Stimulated activated CD8-positive, alpha-beta memory T cell treated with anti-CD3 and anti-CD28 coated beads, Interleukin-12 subunit alpha, Interleukin-12 subunit beta, amount 100 ng/mL, for 24 hours (primary cell): ENCODE results near the gene GLIS1.

Experiments
- DNase-seq: peaks from one replicate; pipeline ENCODE4 v3.0.0-alpha.2; 2020; ENCODE audit errors: extremely low read depth

The GLIS1 gene

DNA sequence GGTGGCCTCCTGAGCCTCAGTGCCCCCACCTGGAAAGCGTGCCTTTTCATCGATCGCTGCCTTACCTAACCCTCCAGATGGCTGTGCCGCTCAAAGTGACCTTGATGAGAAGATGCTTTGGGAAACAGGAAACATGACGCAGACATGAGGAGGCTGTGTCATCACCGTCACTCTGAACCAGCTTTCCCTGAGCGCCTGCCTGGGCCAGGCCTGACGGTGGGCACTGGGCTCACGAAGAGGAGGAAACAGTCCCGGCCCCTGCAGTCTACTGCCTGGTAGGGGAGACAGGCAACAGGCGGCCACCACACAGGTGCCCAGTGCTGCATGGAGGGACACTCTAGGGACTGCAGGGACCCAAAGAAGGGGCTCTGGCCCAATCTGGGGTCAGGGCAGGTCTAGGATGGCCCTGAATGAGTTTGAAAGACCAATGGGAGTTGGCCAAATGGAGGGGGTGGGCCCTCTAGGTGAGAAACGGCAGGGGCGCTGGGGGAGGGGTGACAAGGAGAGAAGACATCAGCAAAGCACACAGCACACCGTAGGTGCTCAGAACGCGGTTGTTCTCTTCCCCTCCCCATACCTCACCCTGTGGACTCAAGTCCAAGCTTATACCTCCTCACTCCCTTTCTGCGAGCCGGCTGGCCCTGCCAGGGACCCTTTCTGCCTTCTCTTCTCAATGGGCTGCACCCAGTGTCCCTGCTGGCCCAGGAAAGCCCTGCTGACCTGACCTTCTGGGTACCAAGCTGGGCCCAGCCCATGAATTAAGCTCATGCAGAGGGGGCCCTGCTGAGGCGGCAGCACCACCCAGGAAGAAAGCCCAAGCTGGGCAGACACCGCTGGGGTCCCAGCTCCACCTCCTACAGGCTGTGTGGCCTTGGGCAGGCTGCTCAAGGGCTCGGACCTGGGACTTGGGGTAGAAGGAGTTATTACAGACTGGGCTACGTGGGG, 44.9 kb downstream of the GLIS1 start:
- no peak for DNase-seq

DNA sequence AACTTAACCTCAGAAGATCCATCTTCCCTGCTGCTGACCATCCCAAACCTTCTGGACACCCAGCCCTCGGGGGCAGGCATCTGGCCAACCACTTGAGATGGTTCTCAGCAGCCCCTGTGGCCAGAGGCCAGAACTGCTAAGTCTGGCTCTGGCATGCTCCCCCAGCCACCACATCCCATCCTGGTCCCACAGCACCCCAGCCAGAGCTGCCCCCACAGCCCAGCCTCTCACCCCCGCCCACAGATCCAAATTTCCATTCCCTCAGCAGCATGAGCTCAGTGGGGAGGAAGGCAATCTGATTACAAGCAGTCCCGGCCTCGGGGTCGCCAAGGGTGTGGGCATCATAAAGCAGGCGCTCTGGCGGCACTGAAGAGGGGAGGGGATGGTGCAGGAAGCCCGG, 45.6 kb downstream of the GLIS1 start:
- no peak for DNase-seq

DNA sequence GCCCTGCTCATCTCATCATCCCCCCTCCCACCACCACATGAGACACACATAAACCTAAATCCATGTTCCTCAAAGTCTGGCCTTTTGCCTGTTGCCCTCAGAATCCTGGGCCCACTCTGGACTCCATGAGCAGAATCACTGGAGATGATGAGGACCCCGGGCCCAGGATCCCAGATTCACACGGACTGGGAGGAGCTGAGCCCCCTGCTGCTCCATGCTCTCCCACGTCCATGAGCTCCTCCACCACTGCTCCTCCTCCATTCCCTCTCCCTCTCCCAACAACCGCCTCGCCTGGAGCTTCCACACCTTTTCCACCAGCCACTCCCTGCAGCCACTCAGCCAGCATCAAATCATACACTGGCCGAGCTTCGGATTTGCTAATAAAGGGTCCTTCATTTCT, 47.6 kb downstream of the GLIS1 start:
- no peak for DNase-seq

DNA sequence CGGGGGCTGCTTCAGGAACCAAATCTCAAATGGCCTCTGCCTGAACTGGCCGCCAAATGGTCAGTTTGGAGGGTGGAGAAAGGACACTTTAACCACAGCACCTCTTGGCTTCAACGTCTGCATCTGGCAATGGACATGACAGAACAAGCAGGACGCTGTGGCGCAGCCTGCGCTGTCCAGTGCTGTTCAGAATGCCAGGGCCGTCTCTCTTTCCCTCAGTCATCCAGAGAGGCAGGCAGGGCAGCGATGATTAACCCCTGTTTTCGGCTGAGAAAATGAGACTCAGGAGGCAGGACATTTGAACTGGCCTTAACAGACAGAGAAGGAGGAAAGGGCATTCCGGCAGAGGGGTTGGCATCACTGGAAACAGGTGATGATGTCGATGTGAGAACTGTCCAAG, 48.6 kb downstream of the GLIS1 start:
- no peak for DNase-seq

DNA sequence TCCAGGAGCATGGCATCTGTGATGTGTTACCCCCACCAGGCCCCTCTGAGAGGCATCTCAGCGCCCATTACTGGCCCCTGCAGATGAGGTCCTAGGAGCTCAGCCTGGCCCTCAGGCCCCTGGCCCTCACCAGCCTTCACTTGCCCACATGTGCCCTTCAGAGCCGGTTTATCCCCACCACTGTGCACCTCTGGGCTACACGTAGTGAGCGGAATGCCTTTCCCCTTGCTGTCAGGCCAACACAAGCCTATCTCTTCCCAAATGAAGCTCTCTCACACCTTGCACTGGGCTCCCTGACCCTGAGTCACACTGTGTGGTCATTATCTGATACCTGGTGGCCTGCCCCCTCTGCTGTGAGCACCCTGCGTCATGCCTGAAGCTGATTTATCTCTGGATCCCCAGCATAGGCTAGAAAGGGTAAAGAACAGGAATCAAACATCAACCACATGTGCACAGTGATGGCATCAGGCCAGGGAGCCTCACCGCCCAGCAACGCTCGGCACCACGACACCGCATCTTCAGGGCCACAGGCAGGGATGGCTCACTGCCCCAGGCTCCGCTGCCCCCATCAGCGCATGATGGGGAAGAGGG, 49.1 kb downstream of the GLIS1 start:
- no peak for DNase-seq

DNA sequence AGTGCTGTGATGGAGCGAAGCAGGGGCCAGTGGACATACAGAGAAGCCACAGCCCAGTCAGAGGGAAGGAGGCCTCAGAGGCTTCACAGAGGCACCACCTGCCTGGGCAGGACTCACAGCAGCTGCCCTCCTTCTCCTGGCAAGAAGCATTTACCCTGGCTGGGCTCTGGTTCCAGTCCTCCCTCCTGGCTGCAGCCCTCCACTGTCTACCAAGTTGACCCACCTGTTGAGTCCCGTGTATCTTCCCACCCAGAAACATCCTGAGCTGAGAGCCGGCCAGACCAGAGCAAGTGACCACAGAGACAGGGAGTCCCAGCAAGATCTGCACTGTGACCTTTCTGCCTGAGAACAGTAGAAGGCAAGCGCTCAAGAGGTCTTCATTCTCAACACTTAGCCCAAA, 49.7 kb downstream of the GLIS1 start:
- DNase-seq: no peak

DNA sequence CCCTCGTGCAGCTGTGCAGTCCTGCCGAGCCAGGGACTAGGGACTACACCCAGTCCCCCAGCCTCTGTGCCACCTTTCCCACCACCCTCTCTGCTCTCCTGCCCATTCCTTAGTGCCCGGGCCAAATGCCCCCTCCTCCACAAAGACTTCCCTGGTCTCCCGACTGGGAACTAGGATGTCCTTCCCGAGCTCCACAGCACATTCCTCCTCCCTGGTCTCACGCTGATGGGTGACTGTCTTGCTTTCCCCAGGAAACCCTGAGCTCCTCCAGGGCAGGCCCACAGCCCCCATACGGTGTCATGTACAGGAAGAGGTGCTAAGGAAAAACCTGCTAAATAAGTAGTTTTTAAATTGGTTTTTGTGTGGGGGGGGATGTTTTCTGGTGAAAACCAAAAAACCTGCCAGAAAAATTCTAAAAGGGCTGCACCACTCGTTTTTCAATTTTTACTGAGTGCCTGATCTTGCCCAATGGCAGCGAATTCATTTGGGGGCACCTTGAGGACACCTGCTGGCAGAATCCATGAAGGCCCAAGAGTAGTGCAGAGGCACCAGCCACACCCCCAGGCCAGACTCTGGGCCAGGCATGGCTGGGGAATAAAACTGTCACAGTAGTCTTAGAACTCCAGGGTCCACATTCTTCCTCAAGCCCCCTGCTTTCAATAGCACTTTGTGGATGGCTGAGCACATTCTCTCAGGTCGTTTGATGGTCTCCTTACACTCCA, 50.4 kb downstream of the GLIS1 start:
- no peak for DNase-seq

DNA sequence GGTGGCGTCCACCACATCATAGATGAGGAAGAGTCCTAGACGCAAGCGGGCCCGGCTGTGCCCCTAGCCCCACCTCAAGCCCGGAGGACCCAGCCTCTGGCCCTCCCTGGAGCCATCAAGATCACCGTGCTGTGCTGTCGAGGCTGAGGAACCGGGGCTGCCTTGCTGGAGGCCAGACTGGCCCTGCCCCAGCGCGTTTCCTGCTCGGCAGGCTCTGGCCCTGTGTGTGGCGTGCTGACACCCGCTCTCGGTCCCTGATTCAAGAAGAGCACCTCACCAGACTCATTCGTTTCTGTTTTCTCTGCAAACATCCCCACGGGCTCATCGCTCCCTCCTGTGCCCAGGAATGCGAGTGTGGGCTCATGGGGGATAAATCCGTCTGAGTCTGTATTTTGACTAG, 51.1 kb downstream of the GLIS1 start:
- no peak for DNase-seq

DNA sequence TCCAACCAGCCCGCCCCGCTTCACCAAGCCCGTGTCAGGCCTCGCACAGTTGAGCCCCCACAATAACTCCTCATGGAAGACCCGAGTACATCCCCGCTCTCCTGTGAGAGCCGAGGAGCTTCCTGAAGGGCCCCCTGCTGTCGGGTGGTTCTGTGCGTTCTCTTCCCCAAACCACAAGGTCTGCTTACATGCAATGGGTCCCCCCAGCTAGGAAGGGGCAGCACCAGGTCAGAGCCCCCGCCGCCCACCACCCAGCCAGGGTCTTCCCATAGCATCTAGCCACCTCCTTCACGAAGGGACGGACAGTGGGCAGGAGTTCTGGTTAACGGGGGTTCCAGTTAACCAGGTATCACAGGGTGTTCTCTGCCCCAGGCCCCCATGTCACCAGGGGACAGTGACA, 51.5 kb downstream of the GLIS1 start:
- DNase-seq: no peak

DNA sequence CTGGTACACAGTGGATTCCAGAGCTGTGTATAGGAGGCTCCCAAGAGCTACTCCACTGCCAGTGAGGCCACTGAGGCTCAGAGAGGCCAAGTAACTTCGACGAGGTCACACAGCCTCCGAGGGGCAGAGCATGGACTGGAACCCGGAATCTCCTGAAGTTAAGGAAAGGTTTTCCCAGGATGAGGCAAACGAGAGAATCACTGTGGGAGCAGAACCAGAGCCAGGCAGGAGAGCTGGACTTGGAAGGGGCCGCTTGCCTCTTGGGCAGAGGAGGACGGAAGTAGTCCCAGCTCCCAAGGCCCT, 52.0 kb downstream of the GLIS1 start:
- DNase-seq: no peak

DNA sequence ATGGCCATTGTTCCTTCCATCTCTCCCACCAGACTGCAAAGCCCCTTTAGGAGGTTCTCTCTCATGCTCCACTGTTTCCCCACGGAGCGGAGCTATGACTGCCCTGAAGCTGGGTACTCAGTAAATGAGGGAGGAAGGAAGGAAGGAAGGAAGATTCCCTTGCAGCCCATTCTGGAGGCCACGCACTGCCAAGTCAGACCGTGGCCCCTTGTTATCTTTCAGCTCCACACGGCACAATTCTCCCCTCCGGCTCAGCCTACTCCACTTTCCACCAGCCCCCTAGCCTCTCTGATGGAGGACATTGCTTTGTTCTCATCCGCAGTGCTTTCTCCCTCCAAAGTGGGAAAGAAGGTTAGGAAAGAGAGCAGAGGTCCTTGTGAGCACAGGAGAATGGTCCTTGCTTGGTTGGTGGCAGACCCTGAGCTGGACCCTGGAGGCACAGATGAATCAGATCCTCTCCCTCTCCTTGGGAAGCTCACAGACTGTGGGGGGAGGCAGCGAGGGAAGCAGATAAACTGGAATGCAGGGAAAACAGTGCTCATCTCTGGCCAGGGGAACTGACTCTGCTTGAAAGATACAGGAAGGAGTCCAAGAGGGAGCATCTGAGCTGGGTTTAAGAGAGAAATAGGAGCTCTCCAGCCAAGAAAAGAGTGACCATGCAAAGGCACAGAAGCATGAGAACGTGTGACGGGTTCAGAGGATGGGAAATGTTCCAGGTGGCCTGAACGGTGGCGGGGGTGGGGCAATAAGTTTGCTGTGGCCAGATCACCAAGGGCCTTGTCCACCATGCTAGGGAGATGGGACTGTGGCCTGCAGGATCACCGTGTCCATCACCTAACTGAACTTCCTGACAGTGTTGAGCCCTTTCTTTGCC, 52.6 kb downstream of the GLIS1 start:
- no peak for DNase-seq

DNA sequence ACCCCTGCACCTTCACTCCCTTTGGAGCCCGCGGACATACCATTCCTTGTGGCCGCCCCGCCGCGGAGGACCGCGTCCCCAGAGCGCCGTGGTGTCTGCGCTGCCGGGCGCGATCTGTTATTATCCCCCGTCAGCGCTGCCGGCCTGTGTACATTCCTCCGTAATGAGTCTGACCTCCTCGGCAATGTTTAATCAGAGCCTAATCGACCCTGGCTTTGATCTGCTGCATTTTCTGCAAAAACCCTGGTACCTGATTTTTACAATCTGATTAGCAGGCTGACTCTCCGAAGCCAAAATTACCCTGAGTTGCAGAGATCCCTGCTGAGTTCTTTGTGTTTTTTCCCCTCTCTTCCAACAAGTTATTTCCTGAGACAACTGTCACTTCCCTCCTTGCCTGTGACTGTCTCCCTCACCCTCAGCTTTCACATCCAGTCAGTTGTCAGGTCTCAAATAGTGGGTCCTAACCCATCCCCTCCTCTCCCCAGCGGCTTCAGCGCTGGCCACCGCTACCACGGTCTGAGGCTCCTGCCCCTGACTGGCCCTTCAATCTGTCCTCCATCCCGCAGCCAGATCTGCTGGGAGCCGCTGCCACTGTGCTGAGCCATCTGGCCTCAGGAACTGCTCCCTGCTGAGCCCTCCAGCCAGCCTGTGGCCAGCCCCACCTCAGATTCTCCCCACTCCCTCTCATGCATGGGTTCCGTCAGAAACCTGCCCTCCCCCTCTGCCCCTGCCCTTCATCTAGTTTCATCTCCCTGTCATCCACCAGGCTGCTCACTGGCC, 53.5 kb downstream of the GLIS1 start:
- no peak for DNase-seq

DNA sequence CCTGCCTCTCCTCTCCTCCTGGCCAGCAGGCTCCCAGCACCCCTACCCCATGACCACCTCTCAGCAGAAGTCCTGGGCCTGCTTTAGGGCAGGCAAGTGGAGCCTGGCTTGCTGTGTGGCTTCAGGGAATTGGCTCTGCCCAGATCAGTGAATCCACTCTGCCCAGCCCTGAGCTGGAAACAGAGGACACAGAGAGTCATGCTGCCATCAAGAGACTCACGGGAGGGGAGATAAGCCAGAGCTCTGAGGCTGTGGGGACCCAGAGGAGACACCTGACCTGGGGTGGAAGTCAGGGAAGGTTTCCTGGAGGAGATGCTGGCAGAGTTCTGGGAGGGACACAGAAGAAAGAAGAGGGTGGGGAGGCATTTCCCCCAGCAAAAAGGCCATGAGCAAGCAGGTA, 54.2 kb downstream of the GLIS1 start:
- no peak for DNase-seq

DNA sequence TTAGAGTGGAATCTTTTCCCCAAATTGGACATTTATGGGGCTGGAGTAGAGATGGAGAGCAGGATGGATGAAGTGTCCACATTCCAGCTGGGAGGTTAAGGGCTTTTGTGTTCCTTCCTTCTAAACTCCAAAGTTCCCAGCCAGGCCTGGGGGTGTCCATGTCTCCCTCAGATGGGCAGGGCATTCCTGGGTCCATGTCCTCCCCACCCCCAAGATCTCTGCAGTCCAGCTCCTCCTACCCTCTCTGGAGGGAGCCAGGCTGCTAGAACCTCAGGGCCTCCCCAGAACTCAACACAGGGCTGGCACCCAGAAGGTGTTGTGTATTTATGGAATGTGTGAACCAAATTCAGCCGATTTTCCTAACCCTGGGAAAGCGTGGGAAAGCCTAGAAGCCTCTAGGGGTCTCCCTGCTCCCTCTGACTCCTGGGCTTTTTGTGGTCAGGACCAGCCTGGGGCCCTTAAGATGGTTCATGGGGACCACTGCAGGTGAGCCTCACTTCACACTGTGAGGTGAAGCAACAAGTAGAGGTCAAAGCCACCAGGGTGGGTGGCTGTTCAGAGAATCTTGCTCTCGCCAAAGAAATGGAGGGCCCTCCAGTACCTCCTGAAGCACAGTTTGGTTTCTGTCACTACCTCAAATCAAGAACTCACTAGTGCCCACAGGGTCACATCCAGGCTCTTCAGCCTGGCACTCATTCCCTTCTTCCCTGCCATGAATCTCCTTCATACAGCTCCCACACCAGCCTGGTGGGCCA, 54.8 kb downstream of the GLIS1 start:
- DNase-seq: no peak

DNA sequence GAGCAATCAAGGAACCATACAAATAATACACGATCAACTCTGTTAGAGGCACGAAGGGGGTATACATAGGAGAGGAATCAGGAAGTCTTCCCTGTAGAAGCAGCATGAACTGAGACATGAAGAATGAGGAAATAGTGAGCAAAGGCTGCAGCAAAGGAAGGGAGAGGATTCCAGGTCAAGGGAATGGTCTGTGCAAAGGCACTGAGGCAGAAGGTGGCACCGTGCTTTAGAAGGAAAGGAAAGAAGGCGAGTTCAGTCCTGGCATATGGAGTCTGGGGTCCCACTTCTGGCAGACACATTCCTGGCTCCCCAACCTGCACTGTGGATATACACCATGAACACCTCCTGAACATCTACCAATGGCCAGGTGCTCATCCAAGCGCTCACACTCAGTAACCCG, 56.1 kb downstream of the GLIS1 start:
- no peak for DNase-seq

DNA sequence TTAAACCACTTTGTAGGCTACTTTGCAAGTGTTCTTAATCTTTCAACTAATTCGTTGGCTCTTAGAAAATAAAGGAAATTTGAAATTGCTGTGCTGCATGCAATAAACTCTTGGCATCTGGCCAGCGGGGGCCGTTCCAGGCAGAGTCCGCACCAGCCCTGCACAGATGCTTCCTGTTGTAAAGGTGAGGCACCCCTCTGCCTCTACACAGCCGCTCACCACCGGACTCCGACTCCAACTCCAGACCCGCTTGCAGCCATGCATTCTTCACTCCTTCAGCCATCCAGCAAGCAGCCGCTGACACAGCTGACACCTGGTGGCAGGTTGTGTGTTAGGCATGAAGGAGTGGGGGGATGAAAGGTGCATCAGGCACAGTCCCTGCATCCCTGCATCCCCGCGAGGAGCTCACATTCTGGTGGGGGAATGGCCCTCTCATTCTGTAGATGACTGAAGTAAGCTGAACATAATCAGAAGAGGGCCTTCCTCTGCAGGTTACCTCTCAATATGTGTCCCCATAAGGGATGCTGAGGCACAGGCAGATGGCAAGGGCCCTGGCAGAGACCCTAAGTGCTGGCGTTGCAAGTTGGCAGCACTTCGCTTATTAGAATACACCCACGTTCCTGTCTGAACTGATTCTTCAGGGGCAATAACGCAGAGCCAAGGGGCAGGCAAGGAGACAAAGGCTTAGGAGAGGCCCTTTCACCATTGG, 56.8 kb downstream of the GLIS1 start:
- no peak for DNase-seq

DNA sequence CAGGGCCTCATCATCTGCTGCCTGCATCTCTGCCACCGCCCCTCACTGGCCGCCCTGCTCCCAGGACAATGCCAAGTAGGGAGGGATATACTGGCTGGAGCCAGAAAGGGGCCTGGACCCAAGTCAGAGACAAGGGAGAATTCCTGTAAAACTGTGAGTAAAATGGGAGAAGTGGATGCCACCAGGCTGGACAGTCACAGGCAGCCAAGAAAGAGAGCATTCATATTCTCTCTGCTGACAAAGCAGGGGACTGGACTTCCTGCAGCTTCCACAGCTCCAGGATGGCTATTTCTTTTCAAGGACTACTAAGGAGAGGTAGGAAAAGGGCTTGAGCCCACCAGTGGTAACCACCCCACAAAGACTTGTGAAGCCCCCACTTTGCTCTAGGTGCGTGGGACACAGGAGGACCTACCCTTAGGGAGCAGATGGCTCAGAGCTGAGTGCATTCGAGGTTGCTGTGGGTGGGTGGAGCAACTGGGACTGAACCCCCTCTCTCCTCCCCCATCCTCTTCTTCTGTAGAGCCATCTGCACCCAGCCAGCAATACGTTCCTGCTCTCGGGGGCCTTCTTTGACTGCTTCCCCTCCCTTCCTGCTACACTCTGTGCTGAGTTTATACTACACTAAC, 57.5 kb downstream of the GLIS1 start:
- no peak for DNase-seq

DNA sequence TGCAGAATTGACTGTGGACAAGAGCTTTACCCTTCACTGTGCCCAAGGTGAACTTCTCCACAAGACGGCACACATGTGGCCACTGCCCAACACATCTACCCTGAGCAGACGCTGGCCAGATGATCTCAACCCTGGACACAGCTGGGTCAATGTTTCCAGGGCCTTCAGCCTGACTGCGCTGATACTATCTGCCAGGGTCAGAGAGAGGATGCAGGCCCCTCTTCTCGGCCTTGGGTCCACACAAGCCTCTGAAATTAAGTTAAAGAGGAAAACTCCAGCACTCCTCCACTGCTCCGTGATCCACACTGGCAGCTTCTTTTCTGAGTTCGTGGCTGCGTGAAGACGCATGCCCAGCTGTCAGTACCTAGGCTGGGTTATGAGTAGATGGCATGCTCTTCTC, 58.1 kb downstream of the GLIS1 start:
- no peak for DNase-seq
